KMS-11 (cell line): ENCODE measurements around the gene ADAM11.
A peak's percentile ranks its signal among the peaks of the same experiment; 100 is the strongest.

Experiments
- H2AFZ ChIP-seq: fragments of 200-600 bp; sonication (generic); 2 replicates; pipeline ENCODE4 v1.6.1; 2016; ENCODE audit warnings: antibody characterized with exemption, mixed run types, low read depth
- H3K27ac ChIP-seq: fragments of 200-600 bp; sonication (generic); 2 replicates; pipeline ENCODE4 v1.6.1; 2016; ENCODE audit warnings: mild to moderate bottlenecking, mixed run types
- H3K27me3 ChIP-seq: fragments of 200-600 bp; sonication (generic); 2 replicates; pipeline ENCODE4 v1.6.1; 2017; ENCODE audit warnings: mild to moderate bottlenecking, low read depth, mixed run types, moderate library complexity; ENCODE audit not compliant: insufficient read depth
- H3K36me3 ChIP-seq: fragments of 200-600 bp; sonication (generic); 2 replicates; pipeline ENCODE4 v1.6.1; 2017; ENCODE audit warnings: mild to moderate bottlenecking, mixed run types; ENCODE audit not compliant: insufficient read depth
- H3K4me1 ChIP-seq: fragments of 200-600 bp; sonication (generic); 2 replicates; pipeline ENCODE4 v1.6.1; 2016; ENCODE audit warnings: mild to moderate bottlenecking, low read depth, mixed run types; ENCODE audit not compliant: poor library complexity, severe bottlenecking
- H3K4me2 ChIP-seq: fragments of 200-600 bp; sonication (generic); 2 replicates; pipeline ENCODE4 v1.7.0; 2016; ENCODE audit warnings: mild to moderate bottlenecking, mixed run types
- H3K4me3 ChIP-seq: fragments of 200-600 bp; sonication (generic); IDR thresholded peaks from 2 replicates; pipeline ENCODE4 v1.6.1; 2017; ENCODE audit warnings: low read depth, low read length, mixed read lengths; ENCODE audit not compliant: insufficient read depth
- H3K79me2 ChIP-seq: fragments of 200-600 bp; sonication (generic); 2 replicates; pipeline ENCODE4 v1.6.1; 2016; ENCODE audit warnings: low read depth, mixed run types; ENCODE audit not compliant: insufficient read depth
- H3K9ac ChIP-seq: fragments of 200-600 bp; sonication (generic); 2 replicates; pipeline ENCODE4 v1.6.1; 2016; ENCODE audit warnings: mild to moderate bottlenecking, mixed run types
- H4K20me1 ChIP-seq: fragments of 200-600 bp; sonication (generic); 2 replicates; pipeline ENCODE4 v1.6.1; 2016; ENCODE audit warnings: mild to moderate bottlenecking, mixed run types; ENCODE audit not compliant: insufficient read depth
- CTCF ChIP-seq: fragments of 200-600 bp; sonication (generic); conservative IDR thresholded peaks from 2 replicates; pipeline ENCODE4 v1.6.1; 2017; ENCODE audit warnings: low read depth, mild to moderate bottlenecking, antibody characterized with exemption, low read length, moderate library complexity, mixed read lengths

The ADAM11 gene

GRCh38 chr17:44776628-44777393 is 18.0 kb downstream of the ADAM11 start:
- no peaks in the 10 kb centered on the region for H4K20me1 ChIP-seq
- H3K36me3 ChIP-seq: no peaks in the 10 kb centered on the region
- no peak overlapping the region for H3K9ac ChIP-seq
- H3K79me2 ChIP-seq: no peaks in the 10 kb centered on the region
- no peak overlapping the region for H3K27ac ChIP-seq
- peak overlapping the region; percentile 96; the same call in 1 of the 2 replicates for H2AFZ ChIP-seq
- no peak for TF ChIP-seq CTCF
- peaks cover 19% of the 10 kb centered on the region for H3K4me1 ChIP-seq
- H3K4me3 ChIP-seq: no peak overlapping the region
- peak overlapping the region; percentile 78 for H3K4me2 ChIP-seq
- no peaks in the 10 kb centered on the region; the same call in 1 of the 2 replicates for H3K27me3 ChIP-seq

GRCh38 chr17:44777394-44778348 is 18.9 kb downstream of the ADAM11 start:
- no peak overlapping the region for H3K4me2 ChIP-seq
- H3K36me3 ChIP-seq: no peaks in the 10 kb centered on the region
- H4K20me1 ChIP-seq: no peaks in the 10 kb centered on the region
- peaks cover 19% of the 10 kb centered on the region for H3K4me1 ChIP-seq
- H3K27me3 ChIP-seq: no peaks in the 10 kb centered on the region; the same call in 1 of the 2 replicates
- no peak for TF ChIP-seq CTCF
- no peak overlapping the region for H3K9ac ChIP-seq
- H2AFZ ChIP-seq: no peak overlapping the region
- no peaks in the 10 kb centered on the region for H3K79me2 ChIP-seq
- no peak overlapping the region for H3K4me3 ChIP-seq
- H3K27ac ChIP-seq: no peak overlapping the region

GRCh38 chr17:44778656-44779210 is 19.9 kb downstream of the ADAM11 start:
- Histone ChIP-seq H3K27me3 (no peaks in the 10 kb centered on the region; the same call in 1 of the 2 replicates), H3K79me2 (no peaks in the 10 kb centered on the region), H3K4me3 (no peak overlapping the region), H3K4me2 (peak overlapping the region; percentile 59; the same call in 1 of the 2 replicates), H3K4me1 (peaks cover 19% of the 10 kb centered on the region), H3K9ac (peak overlapping the region; percentile 45; the same call in 1 of the 2 replicates), H4K20me1 (no peaks in the 10 kb centered on the region), H3K36me3 (no peaks in the 10 kb centered on the region), H2AFZ (peak overlapping the region; percentile 95), H3K27ac (no peak overlapping the region)
- no peak for TF ChIP-seq CTCF

- H3K4me1 ChIP-seq: peaks cover 14% of the 10 kb centered on the region
- no peak overlapping the region for H3K27ac ChIP-seq
- H3K79me2 ChIP-seq: no peaks in the 10 kb centered on the region
- TF ChIP-seq CTCF: peak; percentile 90
- H2AFZ ChIP-seq: peak overlapping the region; percentile 95
- no peaks in the 10 kb centered on the region for H4K20me1 ChIP-seq
- no peaks in the 10 kb centered on the region; the same call in 1 of the 2 replicates for H3K27me3 ChIP-seq
- peak overlapping the region; percentile 45; the same call in 1 of the 2 replicates for H3K9ac ChIP-seq
- no peaks in the 10 kb centered on the region for H3K36me3 ChIP-seq
- peak overlapping the region; percentile 59 for H3K4me2 ChIP-seq
- H3K4me3 ChIP-seq: no peak overlapping the region
Observed at GRCh38 chr17:44779211-44780025, 20.6 kb downstream of the ADAM11 start.
